NCI-H1092 treated with DMSO at 0.1 percent for 48 hours (cell line): ENCODE data around the gene INPP5A.
"Not testable (repeated sequence)": the region's sequence is repeated elsewhere in the genome, so short reads cannot be mapped to it uniquely, and the experiment has no call there.

Experiments used
- DNase-seq: peaks from one replicate; lab custom pipeline; 2025; lab: John Stamatoyannopoulos, UW

INPP5A gene

GRCh38 chr10:132504501-132505272 lies 32.9 kb upstream of the INPP5A start:
- no peak for DNase-seq

GRCh38 chr10:132505546-132505945 lies 32.0 kb upstream of the INPP5A start:
- not testable (repeated sequence) for DNase-seq

- no peak for DNase-seq
Measured at GRCh38 chr10:132506711-132507408, 30.7 kb upstream of the INPP5A start.

GRCh38 chr10:132507409-132507955 lies 30.1 kb upstream of the INPP5A start:
- DNase-seq: no peak

GRCh38 chr10:132507956-132508490 lies 29.6 kb upstream of the INPP5A start:
- no peak for DNase-seq

- DNase-seq: no peak
Measured at GRCh38 chr10:132508581-132509443, 28.8 kb upstream of the INPP5A start.

- no peak for DNase-seq
Measured at GRCh38 chr10:132509506-132510173, 27.9 kb upstream of the INPP5A start.

GRCh38 chr10:132510174-132510611 lies 27.4 kb upstream of the INPP5A start:
- no peak for DNase-seq

GRCh38 chr10:132511121-132512051 lies 26.2 kb upstream of the INPP5A start:
- DNase-seq: no peak

GRCh38 chr10:132512052-132512442 lies 25.5 kb upstream of the INPP5A start:
- DNase-seq: no peak

GRCh38 chr10:132512693-132513345 lies 24.8 kb upstream of the INPP5A start:
- no peak for DNase-seq

- DNase-seq: no peak
Measured at GRCh38 chr10:132514821-132515520, 22.6 kb upstream of the INPP5A start.

- DNase-seq: no peak
Measured at GRCh38 chr10:132515811-132516726, 21.5 kb upstream of the INPP5A start.

- DNase-seq: no peak
Measured at GRCh38 chr10:132516771-132517725, 20.5 kb upstream of the INPP5A start.

- no peak for DNase-seq
Measured at GRCh38 chr10:132517951-132518521, 19.6 kb upstream of the INPP5A start.
